RCC 7860 (cell line): ENCODE data around the gene SMURF1.
"Not testable (repeated sequence)": the region's sequence is repeated elsewhere in the genome, so short reads cannot be mapped to it uniquely, and the experiment has no call there.

ENCODE experiments used
- DNase-seq: peaks from one replicate; pipeline ENCODE4 v3.0.0-alpha.2; 2015; ENCODE audit warnings: low spot score
- FAIRE-seq: peaks from 2 replicates; lab custom pipeline; 2012; peaks lifted over from hg19 to GRCh38; lab: Jason Lieb, UNC

The SMURF1 gene

GRCh38 chr7:99124236-99124635 is 19.7 kb downstream of the SMURF1 start:
- FAIRE-seq = no peak
- DNase-seq = no peak

GRCh38 chr7:99123571-99124033 is 20.3 kb downstream of the SMURF1 start:
- DNase-seq = no peak
- no peak for FAIRE-seq

GRCh38 chr7:99122762-99123161 is 21.1 kb downstream of the SMURF1 start:
- DNase-seq (no peak), FAIRE-seq (no peak)

- FAIRE-seq (no peak), DNase-seq (no peak)
Observed at GRCh38 chr7:99121496-99122021, 22.3 kb downstream of the SMURF1 start.

GRCh38 chr7:99120916-99121315 is 23.0 kb downstream of the SMURF1 start:
- DNase-seq = no peak
- FAIRE-seq = no peak

- DNase-seq = no peak
- FAIRE-seq = no peak
Observed at GRCh38 chr7:99120501-99120900, 23.4 kb downstream of the SMURF1 start.

GRCh38 chr7:99118077-99118476 is 25.8 kb downstream of the SMURF1 start:
- no peak for DNase-seq
- FAIRE-seq = no peak

- DNase-seq = no peak
- FAIRE-seq = no peak
Observed at GRCh38 chr7:99116144-99116543, 27.8 kb downstream of the SMURF1 start.

GRCh38 chr7:99115379-99115778 is 28.5 kb downstream of the SMURF1 start:
- no peak for FAIRE-seq
- no peak for DNase-seq

- DNase-seq (no peak), FAIRE-seq (no peak)
Observed at GRCh38 chr7:99112979-99113378, 30.9 kb downstream of the SMURF1 start.

GRCh38 chr7:99112097-99112496 is 31.8 kb downstream of the SMURF1 start:
- no peak for DNase-seq
- FAIRE-seq = no peak

GRCh38 chr7:99111591-99111990 is 32.3 kb downstream of the SMURF1 start:
- DNase-seq = no peak

GRCh38 chr7:99109108-99110051 is 34.5 kb downstream of the SMURF1 start:
- DNase-seq (no peak), FAIRE-seq (peak; percentile 35)

More at GRCh38 chr7:99111591-99111990, 32.3 kb downstream of the SMURF1 start:
- no peak for FAIRE-seq

- no peak for DNase-seq
- FAIRE-seq = no peak
Observed at GRCh38 chr7:99108613-99109012, 35.3 kb downstream of the SMURF1 start.

GRCh38 chr7:99106821-99107241 is 37.1 kb downstream of the SMURF1 start:
- peak; percentile 98 for FAIRE-seq
- peak; percentile 88 for DNase-seq

GRCh38 chr7:99106411-99106810 is 37.5 kb downstream of the SMURF1 start:
- FAIRE-seq (no peak), DNase-seq (no peak)

- FAIRE-seq (no peak), DNase-seq (no peak)
Observed at GRCh38 chr7:99105756-99106155, 38.2 kb downstream of the SMURF1 start.

GRCh38 chr7:99104631-99105030 is 39.3 kb downstream of the SMURF1 start:
- DNase-seq = no peak
- no peak for FAIRE-seq

- FAIRE-seq, DNase-seq: not testable (repeated sequence)
Observed at GRCh38 chr7:99103836-99104235, 40.1 kb downstream of the SMURF1 start.

- FAIRE-seq (peak; percentile 74), DNase-seq (peak; percentile 39)
Observed at GRCh38 chr7:99102809-99103690, 40.9 kb downstream of the SMURF1 start.

- peak; percentile 45 for FAIRE-seq
- DNase-seq = no peak
Observed at GRCh38 chr7:99102361-99102760, 41.5 kb downstream of the SMURF1 start.
